Central memory CD4-positive, alpha-beta T cell (primary cell): ENCODE results near the gene BAG1.

Source experiments
- DNase-seq: peaks from one replicate; pipeline ENCODE4 v3.0.0; 2022
- total RNA-seq, 3 experiments: gene quantifications; one replicate each; lab custom pipeline; 2026; lab: John Stamatoyannopoulos, UW

BAG1 gene
- 51.2 to 85.2 (median 59.0) reads per million in 3 experiments for total RNA-seq

- peak; percentile 100 for DNase-seq
Measured at GRCh38 chr9:33264473-33265177, at the start of gene BAG1, which contains the start of gene CHMP5. Gene BAG1 (minus strand): TSS chr9:33264708. Gene CHMP5 (plus strand): TSS chr9:33265049. CDS start chr9:33265079, 30 bp downstream.

- no peak for DNase-seq
Measured at GRCh38 chr9:33311953-33312352, 47.4 kb upstream of the BAG1 start.

- DNase-seq: no peak
Measured at GRCh38 chr9:33310748-33311147, 46.2 kb upstream of the BAG1 start.

- no peak for DNase-seq
Measured at GRCh38 chr9:33309903-33310302, 45.4 kb upstream of the BAG1 start.

- no peak for DNase-seq
Measured at GRCh38 chr9:33307067-33307466, 42.6 kb upstream of the BAG1 start.

GRCh38 chr9:33306037-33306436 lies 41.5 kb upstream of the BAG1 start:
- no peak for DNase-seq

- no peak for DNase-seq
Measured at GRCh38 chr9:33304362-33304761, 39.9 kb upstream of the BAG1 start.

- no peak for DNase-seq
Measured at GRCh38 chr9:33300546-33300945, 36.0 kb upstream of the BAG1 start.

- DNase-seq: no peak
Measured at GRCh38 chr9:33297432-33297831, 32.9 kb upstream of the BAG1 start.

- DNase-seq: no peak
Measured at GRCh38 chr9:33295571-33295970, 31.1 kb upstream of the BAG1 start.

- no peak for DNase-seq
Measured at GRCh38 chr9:33294670-33295432, 30.3 kb upstream of the BAG1 start.

- DNase-seq: no peak
Measured at GRCh38 chr9:33293782-33294181, 29.3 kb upstream of the BAG1 start.

- no peak for DNase-seq
Measured at GRCh38 chr9:33291901-33292300, 27.4 kb upstream of the BAG1 start.

GRCh38 chr9:33291031-33291397 lies 26.5 kb upstream of the BAG1 start:
- DNase-seq: no peak

GRCh38 chr9:33290247-33291030 lies 25.9 kb upstream of the BAG1 start, which contains the start of gene NFX1:
Gene NFX1 (plus strand): TSS chr9:33290516. CDS start chr9:33290573, 57 bp downstream.
- DNase-seq: peak; percentile 100

GRCh38 chr9:33289936-33290246 lies 25.4 kb upstream of the BAG1 start:
- DNase-seq: no peak

- DNase-seq: peak; percentile 10
Measured at GRCh38 chr9:33289496-33289895, 25.0 kb upstream of the BAG1 start.

- DNase-seq: no peak
Measured at GRCh38 chr9:33288828-33289483, 24.4 kb upstream of the BAG1 start.

GRCh38 chr9:33288235-33288634 lies 23.7 kb upstream of the BAG1 start:
- no peak for DNase-seq

GRCh38 chr9:33287087-33287490 lies 22.6 kb upstream of the BAG1 start:
- peak; percentile 67 for DNase-seq

GRCh38 chr9:33285502-33285901 lies 21.0 kb upstream of the BAG1 start:
- no peak for DNase-seq

- DNase-seq: no peak
Measured at GRCh38 chr9:33277484-33277883, 13.0 kb upstream of the BAG1 start.

- DNase-seq: no peak
Measured at GRCh38 chr9:33273972-33274328, 9.4 kb upstream of the BAG1 start.
